Nephron progenitor cell (in vitro differentiated cells): ENCODE data around the gene MYL6.
A peak's percentile ranks its signal among the peaks of the same experiment; 100 is the strongest.

Experiments used
- DNase-seq: peaks from one replicate; pipeline ENCODE4 v3.0.0; 2021
- H3K27ac Mint-ChIP-seq: 2 replicates; pipeline ENCODE4 v1.8.0; 2021; ENCODE audit warnings: mild to moderate bottlenecking, moderate library complexity, mixed read lengths
- H3K27me3 Mint-ChIP-seq: 2 replicates; pipeline ENCODE4 v1.8.0; 2021; ENCODE audit warnings: mild to moderate bottlenecking, low read depth, mixed read lengths; ENCODE audit not compliant: poor library complexity
- H3K36me3 Mint-ChIP-seq: 2 replicates; pipeline ENCODE4 v1.8.0; 2021; ENCODE audit warnings: low read depth, mixed read lengths
- H3K4me1 Mint-ChIP-seq: 2 replicates; pipeline ENCODE4 v1.8.0; 2021; ENCODE audit warnings: mixed read lengths
- H3K4me3 Mint-ChIP-seq: 2 replicates; pipeline ENCODE4 v1.8.0; 2021; ENCODE audit warnings: mild to moderate bottlenecking, moderate library complexity, mixed read lengths
- H3K9me3 Mint-ChIP-seq: 2 replicates; pipeline ENCODE4 v1.8.0; 2021; ENCODE audit warnings: mild to moderate bottlenecking, moderate library complexity, mixed read lengths
- TF ChIP-seq, protein P1 (sequence below): fragments of 200-600 bp; sonication (generic); IDR thresholded peaks from 2 replicates; pipeline ENCODE4 v1.5.0; 2021; ENCODE audit warnings: antibody characterized with exemption

Gene MYL6

DNA sequence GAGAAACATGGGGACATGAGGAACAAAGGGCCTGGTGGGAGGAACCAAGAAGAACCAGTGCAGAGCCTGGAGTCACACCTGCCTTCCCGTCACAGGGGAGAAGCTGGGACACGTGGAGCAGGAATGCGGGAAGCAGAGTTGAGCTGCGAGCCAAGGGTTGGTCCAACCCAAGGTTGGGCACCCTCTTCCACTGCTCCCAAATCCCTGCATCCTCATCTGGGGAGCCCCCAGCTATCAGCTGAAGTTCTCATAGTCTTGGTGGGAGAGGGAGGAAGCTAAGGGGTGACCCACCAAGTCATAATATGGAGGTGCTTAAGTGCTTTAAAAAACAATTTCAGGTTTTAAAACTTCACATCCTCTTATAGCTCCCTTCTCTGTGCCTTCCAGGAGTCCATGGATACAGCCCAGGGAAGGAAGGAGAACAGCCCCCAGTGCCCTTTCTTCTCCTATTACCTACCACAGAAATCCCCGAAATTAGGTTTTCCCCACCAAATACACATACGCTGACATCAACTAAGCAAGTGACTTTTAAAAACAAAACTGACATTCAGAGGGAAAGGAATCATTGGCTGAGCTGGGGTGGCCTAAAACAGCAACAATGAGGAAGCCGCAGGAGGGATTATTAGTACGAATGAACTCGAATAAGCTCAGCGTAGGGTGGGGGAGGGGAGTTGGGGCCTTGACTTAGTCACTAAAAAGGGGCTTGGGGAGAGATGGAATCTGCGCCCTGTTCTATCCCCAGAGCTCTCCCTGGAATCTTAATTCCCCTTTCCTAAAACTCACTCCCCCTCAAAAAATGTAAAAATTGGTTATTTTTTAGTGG is 4.5 kb downstream of the MYL6 start:
- Mint-ChIP-seq H3K36me3 (peaks cover 66% of the 10 kb centered on the region), H3K4me3 (no peak overlapping the region), H3K27ac (peak overlapping the region; percentile 90), H3K9me3 (no peaks in the 10 kb centered on the region), H3K27me3 (peaks cover 3% of the 10 kb centered on the region), H3K4me1 (peaks cover 48% of the 10 kb centered on the region)
- TF ChIP-seq, protein P1, sequence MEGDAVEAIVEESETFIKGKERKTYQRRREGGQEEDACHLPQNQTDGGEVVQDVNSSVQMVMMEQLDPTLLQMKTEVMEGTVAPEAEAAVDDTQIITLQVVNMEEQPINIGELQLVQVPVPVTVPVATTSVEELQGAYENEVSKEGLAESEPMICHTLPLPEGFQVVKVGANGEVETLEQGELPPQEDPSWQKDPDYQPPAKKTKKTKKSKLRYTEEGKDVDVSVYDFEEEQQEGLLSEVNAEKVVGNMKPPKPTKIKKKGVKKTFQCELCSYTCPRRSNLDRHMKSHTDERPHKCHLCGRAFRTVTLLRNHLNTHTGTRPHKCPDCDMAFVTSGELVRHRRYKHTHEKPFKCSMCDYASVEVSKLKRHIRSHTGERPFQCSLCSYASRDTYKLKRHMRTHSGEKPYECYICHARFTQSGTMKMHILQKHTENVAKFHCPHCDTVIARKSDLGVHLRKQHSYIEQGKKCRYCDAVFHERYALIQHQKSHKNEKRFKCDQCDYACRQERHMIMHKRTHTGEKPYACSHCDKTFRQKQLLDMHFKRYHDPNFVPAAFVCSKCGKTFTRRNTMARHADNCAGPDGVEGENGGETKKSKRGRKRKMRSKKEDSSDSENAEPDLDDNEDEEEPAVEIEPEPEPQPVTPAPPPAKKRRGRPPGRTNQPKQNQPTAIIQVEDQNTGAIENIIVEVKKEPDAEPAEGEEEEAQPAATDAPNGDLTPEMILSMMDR: no peak
- DNase-seq: no peak

DNA sequence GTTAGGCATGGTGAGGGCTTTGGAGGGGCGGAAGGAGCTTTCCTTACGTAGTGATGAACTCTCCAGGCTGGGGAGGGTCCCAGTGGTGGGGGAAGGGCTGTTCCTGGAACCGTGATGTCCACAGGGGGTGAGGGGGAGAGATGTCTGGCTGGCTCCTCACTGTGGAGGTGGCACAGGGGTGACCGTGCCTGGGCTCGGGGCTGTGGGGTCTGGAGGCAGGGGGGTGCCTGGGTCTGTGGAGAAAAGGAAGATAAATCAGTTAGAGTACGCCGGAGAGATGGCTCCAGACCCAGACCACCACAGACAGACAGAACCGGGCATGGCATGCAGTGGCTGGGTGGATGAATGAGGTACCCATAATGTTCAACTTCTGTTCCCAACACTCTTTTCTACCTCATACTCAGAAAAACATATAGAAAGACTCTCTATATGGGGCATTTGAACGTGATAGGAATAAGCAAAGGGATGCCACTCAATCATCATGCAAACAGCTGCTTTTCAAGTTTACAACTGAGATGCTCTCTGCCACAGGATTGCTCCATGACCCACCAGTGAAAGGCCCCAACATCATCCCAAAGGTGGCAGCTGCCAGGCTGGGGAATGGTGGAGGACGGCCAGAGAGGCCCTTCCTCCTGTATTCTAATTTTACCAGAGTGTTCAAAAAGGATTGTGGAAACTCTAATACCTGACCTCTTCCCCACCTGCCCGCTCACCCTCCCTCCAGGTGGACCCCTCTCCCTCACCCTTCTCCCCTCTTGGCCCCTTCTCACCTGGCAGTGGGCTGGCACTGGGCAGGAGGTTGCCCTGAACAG is 5.6 kb downstream of the MYL6 start:
- peaks cover 45% of the 10 kb centered on the region for H3K4me1 Mint-ChIP-seq

DNA sequence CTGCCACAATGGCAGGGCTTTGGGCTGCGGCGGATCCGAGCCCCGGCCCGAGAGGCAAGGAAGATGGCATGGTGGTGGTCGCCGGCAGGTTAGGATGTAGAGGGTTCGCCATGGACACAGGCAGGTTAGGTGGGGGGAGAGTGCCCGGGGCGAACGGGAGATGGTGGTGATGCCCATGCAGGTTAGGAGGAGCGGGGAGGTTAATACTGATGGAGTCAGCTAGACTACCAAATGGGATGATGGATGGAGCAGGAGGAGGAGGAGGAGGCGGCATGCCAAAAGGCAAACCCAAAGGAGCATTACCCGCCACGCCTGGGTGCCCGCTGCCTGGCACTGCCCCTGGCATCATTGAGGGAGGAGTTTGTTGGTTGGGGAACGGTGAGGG is 6.2 kb downstream of the MYL6 start:
- TF ChIP-seq, protein P1: no peak
- Mint-ChIP-seq H3K4me3 (no peak overlapping the region), H3K36me3 (peaks cover 75% of the 10 kb centered on the region)

More for the DNA sequence above, 5.6 kb downstream of the MYL6 start:
- H3K27ac Mint-ChIP-seq: peak overlapping the region; percentile 89
- TF ChIP-seq, protein P1: no peak
- peaks cover 3% of the 10 kb centered on the region for H3K27me3 Mint-ChIP-seq
- H3K36me3 Mint-ChIP-seq: peaks cover 72% of the 10 kb centered on the region
- no peak for DNase-seq
- no peaks in the 10 kb centered on the region for H3K9me3 Mint-ChIP-seq
- H3K4me3 Mint-ChIP-seq: no peak overlapping the region

DNA sequence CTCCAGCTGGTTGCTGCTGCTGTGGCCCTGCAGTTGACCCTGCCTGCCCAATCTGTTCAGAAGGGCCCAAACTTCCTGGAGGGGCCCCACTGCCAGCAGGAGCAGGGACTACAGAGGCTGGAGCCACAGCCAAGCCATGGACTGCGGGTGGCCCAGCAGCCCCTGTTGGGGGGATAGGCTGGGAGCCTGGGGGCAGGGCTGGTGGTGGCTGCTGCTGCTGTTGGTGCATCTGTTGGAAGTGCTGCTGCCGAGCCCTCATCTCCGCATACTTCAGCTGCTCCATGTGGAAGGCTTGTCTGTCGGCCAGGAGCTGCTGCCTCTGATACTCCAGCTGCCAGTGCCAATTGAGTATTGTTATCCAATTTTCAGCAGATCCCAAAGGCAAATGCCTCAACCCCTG is 7.2 kb downstream of the MYL6 start:
- peak overlapping the region; percentile 77 for H3K27ac Mint-ChIP-seq

More for the DNA sequence above, 6.2 kb downstream of the MYL6 start:
- peaks cover 40% of the 10 kb centered on the region for H3K4me1 Mint-ChIP-seq
- peak overlapping the region; percentile 25 for H3K27ac Mint-ChIP-seq
- no peak for DNase-seq
- H3K27me3 Mint-ChIP-seq: peaks cover 3% of the 10 kb centered on the region
- H3K9me3 Mint-ChIP-seq: no peaks in the 10 kb centered on the region

DNA sequence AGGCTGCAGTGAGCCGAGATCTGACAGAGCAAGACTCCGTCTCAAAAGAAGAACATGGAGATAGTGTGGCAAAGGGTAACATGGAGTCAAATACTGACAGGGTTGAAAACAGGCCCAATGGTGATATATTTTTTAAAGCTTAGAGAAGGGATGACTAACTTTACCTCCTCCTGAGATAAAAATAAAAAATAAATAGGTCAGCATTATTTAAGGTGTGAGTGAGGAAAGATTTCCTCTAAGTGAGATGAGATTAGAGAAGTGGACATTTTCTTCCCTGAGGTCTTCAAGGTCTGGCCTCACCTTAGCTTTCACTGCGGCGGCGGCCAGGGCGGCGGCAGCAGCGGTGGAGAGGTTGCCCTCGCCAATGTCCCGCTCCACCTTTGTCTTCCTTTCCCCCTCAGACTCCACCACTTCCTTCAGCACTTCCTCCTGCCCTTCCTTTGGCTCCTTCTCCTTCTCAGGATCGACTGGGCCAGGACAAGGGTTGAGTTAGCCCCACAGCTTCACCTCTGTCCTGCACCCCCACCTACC is 11.1 kb downstream of the MYL6 start:
- no peaks in the 10 kb centered on the region for H3K9me3 Mint-ChIP-seq
- DNase-seq: no peak
- H3K4me3 Mint-ChIP-seq: no peak overlapping the region
- H3K4me1 Mint-ChIP-seq: no peaks in the 10 kb centered on the region
- H3K36me3 Mint-ChIP-seq: peaks cover 76% of the 10 kb centered on the region
- TF ChIP-seq, protein P1: no peak
- peaks cover 9% of the 10 kb centered on the region for H3K27me3 Mint-ChIP-seq
- H3K27ac Mint-ChIP-seq: peak overlapping the region; percentile 89

More for the DNA sequence above, 7.2 kb downstream of the MYL6 start:
- Mint-ChIP-seq H3K27me3 (peaks cover 3% of the 10 kb centered on the region), H3K4me1 (peaks cover 30% of the 10 kb centered on the region), H3K9me3 (no peaks in the 10 kb centered on the region), H3K36me3 (peaks cover 75% of the 10 kb centered on the region), H3K4me3 (no peak overlapping the region)
- TF ChIP-seq, protein P1: no peak
- no peak for DNase-seq
